NB4 (cell line): Measurements from ENCODE around the gene SUN2.

Source experiments
- CTCF ChIP-seq: IDR thresholded peaks from one replicate; pipeline ENCODE4 v1.5.1; 2012; ENCODE audit warnings: low read depth, low read length
- POLR2A ChIP-seq: IDR thresholded peaks from 2 replicates; pipeline ENCODE4 v1.6.1; 2011; ENCODE audit warnings: mild to moderate bottlenecking; ENCODE audit not compliant: insufficient read length; ENCODE audit errors: extremely low read depth

GRCh38 chr22:38713921-38714320 lies 41.9 kb downstream of the SUN2 start:
- TF ChIP-seq POLR2A (no peak), CTCF (no peak)
